Activated B cell treated with CpG ODN at 0.5 μM for 24 hours (primary cell): ENCODE results near the gene CST9L. TPM values are rescaled to one million over a fixed set of nuclear protein-coding genes. Genes with fewer than 3 reads are reported as not detected.

Experiments used
- ATAC-seq: fragments of 200-7000 bp; cut with Tn5 transposase; one replicate; pipeline ENCODE4 v1.10.0; 2021; ENCODE audit warnings: low read depth, mild to moderate bottlenecking, moderate library complexity
- CTCF ChIA-PET: fragments of 350-600 bp; sonication (Branson Sonifier 250); formaldehyde crosslinking; loops from one replicate; lab custom pipeline; 2021; ENCODE audit warnings: antibody characterized with exemption; lab: Charles Lee
- POLR2A ChIA-PET: fragments of 350-600 bp; sonication (Branson Sonifier 250); formaldehyde crosslinking; loops from one replicate; lab custom pipeline; 2021; ENCODE audit warnings: antibody characterized with exemption; lab: Charles Lee
- DNase-seq: peaks from one replicate; pipeline ENCODE4 v3.0.0; 2022
- H3K27ac Mint-ChIP-seq: one replicate; pipeline ENCODE4 v1.8.0; 2020; ENCODE audit warnings: mixed read lengths
- H3K27me3 Mint-ChIP-seq: one replicate; pipeline ENCODE4 v1.8.0; 2021; ENCODE audit warnings: mixed read lengths
- H3K36me3 Mint-ChIP-seq: one replicate; pipeline ENCODE4 v1.8.0; 2021; ENCODE audit warnings: low read depth, mixed read lengths
- H3K4me1 Mint-ChIP-seq: one replicate; pipeline ENCODE4 v1.8.0; 2021; ENCODE audit warnings: mixed read lengths
- H3K4me3 Mint-ChIP-seq: one replicate; pipeline ENCODE4 v1.8.0; 2020; ENCODE audit warnings: mild to moderate bottlenecking, mixed read lengths
- H3K9me3 Mint-ChIP-seq: one replicate; pipeline ENCODE4 v1.8.0; 2020; ENCODE audit warnings: mixed read lengths
- CTCF ChIP-seq: fragments of 200-600 bp; IDR thresholded peaks from one replicate; pipeline ENCODE4 v1.8.0; 2022; ENCODE audit warnings: antibody characterized with exemption, mild to moderate bottlenecking
- intact Hi-C: fragments of 100-400 bp; cut with micrococcal nuclease; formaldehyde crosslinking; loops from one replicate; pipeline ENCODE4 v1.15.1; 2024
- total RNA-seq: library from RNA; stranded (reverse); gene quantifications from 2 replicates; pipeline ENCODE4 v1.2.3, GENCODE V29; 2022

Gene CST9L
- total RNA-seq, 1 donor from 2014 or later = not detected

DNA sequence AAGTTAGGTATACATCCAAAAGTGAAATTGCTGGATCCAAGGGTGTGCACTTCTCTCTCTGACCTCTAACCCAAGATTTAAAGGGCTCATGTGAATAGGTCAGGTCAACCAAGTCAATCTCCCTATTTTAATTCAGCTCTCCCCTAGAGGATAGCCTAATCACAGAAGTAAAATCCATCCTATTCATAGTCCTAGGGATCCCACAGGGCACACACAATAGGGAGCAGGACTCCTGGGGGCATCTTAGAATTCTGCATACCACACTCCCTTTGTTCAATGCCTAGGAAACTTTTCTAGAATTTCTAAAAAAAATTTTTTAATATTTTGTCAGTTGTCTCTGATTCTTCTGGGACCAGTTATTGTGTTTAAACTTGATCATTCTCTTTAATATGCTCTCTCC is 35.1 kb downstream of the CST9L start:
- ATAC-seq (no peak), DNase-seq (no peak)
- H3K4me1 Mint-ChIP-seq = no peaks in the 10 kb centered on the region
- H3K36me3 Mint-ChIP-seq = no peaks in the 10 kb centered on the region
- H3K4me3 Mint-ChIP-seq = no peak overlapping the region
- no peak for TF ChIP-seq CTCF
- H3K27ac Mint-ChIP-seq = no peak overlapping the region
- CTCF ChIA-PET = no interaction called here
- peaks cover 8% of the 10 kb centered on the region for H3K9me3 Mint-ChIP-seq
- intact Hi-C loops = no loop called here
- H3K27me3 Mint-ChIP-seq = no peaks in the 10 kb centered on the region
- POLR2A ChIA-PET = no interaction called here

DNA sequence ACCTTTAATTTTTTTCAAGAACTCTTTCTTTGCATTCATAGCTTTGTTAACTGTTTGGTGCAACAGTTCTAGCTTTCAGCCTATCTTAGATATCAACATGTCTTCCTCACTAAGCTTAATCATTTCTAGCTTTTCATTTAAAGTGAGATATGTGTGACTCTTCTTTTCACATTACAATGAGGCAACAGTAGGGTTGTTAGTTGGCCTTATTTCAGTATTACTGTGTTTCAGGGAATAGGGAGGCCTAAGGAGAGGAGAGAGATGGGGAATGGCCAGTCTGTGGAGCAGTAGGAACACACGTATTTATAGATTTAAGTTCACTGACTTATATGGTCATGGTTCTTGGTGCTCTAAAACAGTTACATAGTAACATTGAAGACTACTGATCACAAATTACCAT is 35.8 kb downstream of the CST9L start:
- POLR2A ChIA-PET = no interaction called here
- CTCF ChIA-PET = no interaction called here
- Mint-ChIP-seq H3K27me3 (no peaks in the 10 kb centered on the region), H3K9me3 (peaks cover 9% of the 10 kb centered on the region), H3K4me1 (no peaks in the 10 kb centered on the region), H3K36me3 (no peaks in the 10 kb centered on the region), H3K27ac (no peak overlapping the region), H3K4me3 (no peak overlapping the region)
- TF ChIP-seq CTCF = no peak
- ATAC-seq = no peak
- intact Hi-C loops = no loop called here
- DNase-seq = no peak

DNA sequence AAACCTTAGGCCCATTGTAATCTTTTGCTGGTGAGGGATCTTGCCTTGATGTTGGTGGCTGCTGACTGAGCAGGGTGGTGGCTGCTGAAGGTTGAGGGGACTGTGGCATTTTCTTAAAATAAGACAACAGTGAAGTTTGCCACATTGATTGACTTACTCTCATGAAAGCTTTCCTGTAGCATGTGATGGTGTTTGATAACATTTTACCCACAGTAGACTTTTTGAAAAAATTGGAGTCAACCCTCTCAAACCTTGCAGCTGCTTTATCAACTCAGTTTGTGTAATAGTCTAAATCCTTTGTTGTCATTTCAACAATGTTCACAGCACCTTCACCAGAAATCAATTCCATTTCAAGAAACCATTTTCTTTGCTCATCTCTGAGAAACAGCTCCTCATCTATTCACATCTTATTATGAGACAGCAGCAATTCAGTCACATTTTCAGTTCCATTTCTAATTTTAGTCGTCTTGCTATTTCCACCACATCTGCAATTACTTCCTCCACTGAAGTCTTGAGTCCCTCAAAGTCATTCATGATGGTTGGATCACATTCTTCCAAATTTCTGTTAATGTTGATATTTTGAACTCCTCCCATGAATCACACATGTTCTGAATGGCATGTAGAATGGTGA is 37.2 kb downstream of the CST9L start:
- no peak overlapping the region for H3K27ac Mint-ChIP-seq
- POLR2A ChIA-PET = no interaction called here
- H3K36me3 Mint-ChIP-seq = no peaks in the 10 kb centered on the region
- intact Hi-C loops = no loop called here
- no peaks in the 10 kb centered on the region for H3K27me3 Mint-ChIP-seq
- TF ChIP-seq CTCF = no peak
- H3K4me1 Mint-ChIP-seq = no peaks in the 10 kb centered on the region
- peaks cover 9% of the 10 kb centered on the region for H3K9me3 Mint-ChIP-seq
- CTCF ChIA-PET = no interaction called here
- ATAC-seq = no peak
- no peak overlapping the region for H3K4me3 Mint-ChIP-seq
- DNase-seq = no peak

DNA sequence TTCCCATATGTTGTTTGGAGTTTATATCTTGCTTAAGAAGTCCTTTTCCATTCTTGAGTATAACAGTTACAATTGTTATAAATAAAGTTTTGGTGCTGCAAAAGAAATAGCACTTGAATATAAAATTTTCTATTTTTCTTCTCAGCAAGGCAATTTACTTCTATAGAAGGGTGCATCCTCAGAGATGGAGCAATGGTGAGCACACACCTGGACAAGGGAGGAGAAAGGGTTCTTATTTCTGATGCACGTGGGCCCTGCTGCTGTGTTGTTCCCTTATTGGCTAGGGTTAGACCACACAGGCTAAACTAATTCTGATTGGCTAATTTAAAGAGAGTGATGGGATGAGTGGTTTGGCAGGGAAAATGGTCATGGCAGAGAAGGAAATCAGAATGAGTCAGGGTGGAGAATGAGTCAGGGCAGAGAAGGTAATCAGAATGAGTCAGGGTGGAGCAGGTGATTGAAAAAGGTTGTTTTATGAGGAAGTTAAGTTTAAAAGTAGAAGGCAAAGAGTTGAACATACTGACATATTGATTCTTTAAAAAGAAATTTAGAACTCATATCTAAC is 39.3 kb downstream of the CST9L start:
- Mint-ChIP-seq H3K27ac (no peak overlapping the region), H3K4me3 (no peak overlapping the region), H3K27me3 (no peaks in the 10 kb centered on the region), H3K4me1 (no peaks in the 10 kb centered on the region), H3K36me3 (no peaks in the 10 kb centered on the region), H3K9me3 (peaks cover 9% of the 10 kb centered on the region)
- intact Hi-C loops = no loop called here
- ChIA-PET POLR2A (no interaction called here), CTCF (no interaction called here)
- ATAC-seq (no peak), DNase-seq (no peak)
- TF ChIP-seq CTCF = no peak

DNA sequence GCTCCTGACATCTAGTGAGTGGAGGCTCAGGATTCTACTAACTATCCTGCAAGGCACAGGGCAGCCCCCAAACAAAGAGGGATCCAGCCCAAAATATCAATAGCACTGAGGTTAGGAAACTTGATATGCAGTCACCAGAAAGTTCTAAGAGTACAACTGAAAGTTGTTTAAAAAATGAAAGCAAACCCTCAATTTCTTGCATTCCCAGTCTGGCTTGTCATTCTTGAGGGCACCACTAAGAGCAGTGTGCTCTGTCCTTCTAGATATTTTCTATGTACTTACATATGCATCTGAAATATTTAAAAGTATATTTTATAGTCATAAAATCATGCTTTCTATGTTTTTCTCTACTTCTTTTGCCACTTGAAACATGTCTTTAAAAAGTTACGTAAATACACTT is 41.4 kb downstream of the CST9L start:
- Mint-ChIP-seq H3K27me3 (no peaks in the 10 kb centered on the region), H3K4me3 (no peak overlapping the region), H3K36me3 (no peaks in the 10 kb centered on the region), H3K27ac (no peak overlapping the region), H3K4me1 (no peaks in the 10 kb centered on the region), H3K9me3 (peaks cover 9% of the 10 kb centered on the region)
- TF ChIP-seq CTCF = no peak
- POLR2A ChIA-PET = no interaction called here
- ATAC-seq (no peak), DNase-seq (no peak)
- intact Hi-C loops = no loop called here
- CTCF ChIA-PET = no interaction called here
